Measurements from ENCODE around the gene BTRC.

GRCh38 chr10:101356132-101356531 is 2.2 kb downstream of the BTRC start:
- TF ChIP-seq POLR2A (IDR thresholded peaks at IDR 0.05) (no peak), CTCF (IDR thresholded peaks at IDR 0.05) (no peak)

Data from body of pancreas (tissue), 4 donors.